ENCODE measurements around the gene ATP2C1.
A peak's percentile ranks its signal among the peaks of the same experiment; 100 is the strongest.
"Not testable (repeated sequence)": the region's sequence is repeated elsewhere in the genome, so short reads cannot be mapped to it uniquely, and the experiment has no call there.

The ATP2C1 gene

GRCh38 chr3:130893376-130894129 lies at the start of gene ATP2C1:
Gene ATP2C1, plus strand, starts transcription at chr3:130894084. Its CDS starts 686 bp downstream, at chr3:130894770.
- peak; percentile 98 for DNase-seq

GRCh38 chr3:130844462-130844861 lies 49.4 kb upstream of the ATP2C1 start:
- no peak for DNase-seq

- DNase-seq: no peak
These were observed 47.7 kb upstream of the ATP2C1 start for GRCh38 chr3:130846181-130846580.

- peak; percentile 100 for DNase-seq
These were observed 44.8 kb upstream of the ATP2C1 start for GRCh38 chr3:130849091-130849552.

- DNase-seq: peak; percentile 96
These were observed 43.7 kb upstream of the ATP2C1 start for GRCh38 chr3:130850044-130850797.

GRCh38 chr3:130850843-130851242 lies 43.0 kb upstream of the ATP2C1 start:
- DNase-seq: peak; percentile 65

GRCh38 chr3:130851277-130851676 lies 42.6 kb upstream of the ATP2C1 start:
- DNase-seq: peak; percentile 62

- peak; percentile 55 for DNase-seq
These were observed 40.3 kb upstream of the ATP2C1 start for GRCh38 chr3:130853581-130853980.

- no peak for DNase-seq
These were observed 39.5 kb upstream of the ATP2C1 start for GRCh38 chr3:130854208-130854864.

- no peak for DNase-seq
These were observed 36.4 kb upstream of the ATP2C1 start for GRCh38 chr3:130857336-130858026.

GRCh38 chr3:130862130-130862529 lies 31.8 kb upstream of the ATP2C1 start:
- not testable (repeated sequence) for DNase-seq

GRCh38 chr3:130865489-130865888 lies 28.4 kb upstream of the ATP2C1 start:
- no peak for DNase-seq

- DNase-seq: no peak
These were observed 27.6 kb upstream of the ATP2C1 start for GRCh38 chr3:130866327-130866726.

- DNase-seq: no peak
These were observed 23.5 kb upstream of the ATP2C1 start for GRCh38 chr3:130870423-130870822.

GRCh38 chr3:130876594-130876993 lies 17.3 kb upstream of the ATP2C1 start:
- no peak for DNase-seq

- DNase-seq: no peak
These were observed 15.4 kb upstream of the ATP2C1 start for GRCh38 chr3:130878464-130878863.

GRCh38 chr3:130889416-130889946 lies 4.4 kb upstream of the ATP2C1 start:
- DNase-seq: no peak

GRCh38 chr3:130892759-130893375 lies 1.0 kb upstream of the ATP2C1 start:
- DNase-seq: peak; percentile 91

GRCh38 chr3:130894130-130894985 lies 474 bp downstream of the ATP2C1 start:
- peak; percentile 70 for DNase-seq

- no peak for DNase-seq
These were observed 1.0 kb downstream of the ATP2C1 start for GRCh38 chr3:130894986-130895280.
